Spinal cord (tissue), 10 donors: ENCODE results near the gene SPACDR. TPM values are rescaled to one million over a fixed set of nuclear protein-coding genes. Genes with fewer than 3 reads are reported as not detected.

Experiments
- DNase-seq, 6 donors: peaks; one replicate each; pipeline versions ENCODE4 v3.0.0 to v3.0.0-alpha.2; 2013 to 2015; ENCODE audit warnings: low spot score in 6 of 6, low read depth in 4 of 6
- H3K27ac ChIP-seq: one replicate; pipeline ENCODE4 v1.5.1; 2013; ENCODE audit warnings: low read depth, low read length, control low read depth
- H3K27me3 ChIP-seq: one replicate; pipeline ENCODE4 v1.6.1; 2013; ENCODE audit warnings: low read length; ENCODE audit not compliant: control insufficient read depth, insufficient read depth
- H3K36me3 ChIP-seq: one replicate; pipeline ENCODE4 v1.6.1; 2013; ENCODE audit warnings: low read length; ENCODE audit not compliant: control insufficient read depth, insufficient read depth
- H3K4me1 ChIP-seq: one replicate; pipeline ENCODE4 v1.6.1; 2013; ENCODE audit warnings: low read length; ENCODE audit not compliant: control insufficient read depth, insufficient read depth
- H3K4me3 ChIP-seq: one replicate; pipeline ENCODE4 v1.5.1; 2013; ENCODE audit warnings: low read depth, low read length, control low read depth
- H3K9me3 ChIP-seq: one replicate; pipeline ENCODE4 v1.6.1; 2013; ENCODE audit warnings: low read length; ENCODE audit not compliant: control insufficient read depth, insufficient read depth
- WGBS: methylation state at CpG from one replicate; pipeline ENCODE4 v1.1.5; 2013; ENCODE audit warnings: missing lambda C conversion rate; ENCODE audit not compliant: insufficient coverage; 5-methylcytosine and 5-hydroxymethylcytosine counted together
- polyA plus RNA-seq, 2 donors: library from polyadenylated mRNA; unstranded; fragments of 120-200 nt; gene quantifications; one replicate each; pipeline ENCODE4 v1.2.1, GENCODE V29; 2013; ENCODE audit not compliant: insufficient read length in 2 of 2
- total RNA-seq, 2 donors: library from RNA; depleted of rRNA in 1 of 2; stranded (reverse); fragments of 120-200 nt in 1 of 2; fragments of >200 nt in 1 of 2; gene quantifications; one replicate each; pipeline versions ENCODE4 v1.2.3 to v1.2.4, GENCODE V29; 2013 to 2014
- donor health status: healthy.

SPACDR gene
- total and polyA plus RNA-seq, 4 donors: 2.0 to 12.0 (median 4.3) TPM

DNA sequence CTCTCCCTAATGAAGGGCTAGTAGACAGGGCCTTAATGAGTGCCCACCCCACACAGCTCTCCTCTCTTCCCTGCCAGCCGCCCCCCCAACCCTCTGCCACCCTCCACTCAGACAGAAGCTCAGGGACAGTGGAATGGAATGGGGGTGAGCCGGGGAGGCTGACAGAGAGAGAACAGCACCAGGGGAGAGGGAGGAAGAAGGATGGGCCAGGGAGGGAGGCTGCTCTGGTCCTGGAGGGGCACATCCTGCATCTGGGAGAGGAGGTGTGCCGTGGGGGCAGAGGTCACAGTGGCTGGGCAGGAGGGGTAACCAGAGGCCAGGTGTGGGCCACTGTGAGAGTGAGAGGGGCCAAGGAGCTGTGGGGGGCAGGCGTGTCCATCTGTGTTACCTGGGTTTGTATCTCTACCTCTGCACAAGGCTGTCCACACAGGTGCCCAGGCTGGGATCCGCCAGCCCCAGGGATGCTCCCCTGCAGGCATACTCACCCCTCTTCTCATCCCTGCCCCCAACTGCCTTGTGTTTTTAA is 22.1 kb upstream of the SPACDR start:
- peaks cover 70% of the 10 kb centered on the region for H3K4me1 ChIP-seq
- no peak overlapping the region for H3K4me3 ChIP-seq
- no peak overlapping the region for H3K27ac ChIP-seq
- peaks cover 53% of the 10 kb centered on the region for H3K36me3 ChIP-seq
- 86% methylated on average over 3 of the region's 5 CpGs for WGBS
- no peaks in the 10 kb centered on the region for H3K9me3 ChIP-seq
- DNase-seq: no peak
- H3K27me3 ChIP-seq: no peaks in the 10 kb centered on the region

DNA sequence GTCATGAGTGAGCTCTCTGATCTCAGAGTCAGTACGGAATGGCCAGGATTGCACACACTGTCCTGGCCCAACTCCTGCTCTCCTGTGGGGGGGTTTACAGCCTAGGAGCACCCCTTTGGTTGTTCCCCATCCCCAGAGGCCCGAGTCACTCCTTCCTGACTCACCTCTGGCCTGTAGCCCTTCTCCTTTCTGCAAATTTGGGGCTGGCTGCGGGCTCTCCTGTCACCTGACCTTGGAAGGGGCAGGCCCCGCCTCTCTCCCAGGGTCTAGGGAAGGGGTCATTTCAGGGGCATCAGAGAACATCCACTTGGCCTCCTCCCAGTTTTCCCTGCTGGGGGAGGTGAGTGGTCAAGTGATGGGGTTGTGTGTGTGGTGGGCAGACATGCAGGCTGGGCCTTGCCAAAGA is 21.4 kb upstream of the SPACDR start:
- Histone ChIP-seq H3K27me3 (no peaks in the 10 kb centered on the region), H3K9me3 (no peaks in the 10 kb centered on the region), H3K36me3 (peaks cover 46% of the 10 kb centered on the region), H3K27ac (no peak overlapping the region), H3K4me3 (no peak overlapping the region), H3K4me1 (peaks cover 63% of the 10 kb centered on the region)
- WGBS: 71% methylated on average over 1 of the region's 4 CpGs
- no peak for DNase-seq

GRCh38 chr7:100484673-100485045 is 20.6 kb upstream of the SPACDR start:
- Histone ChIP-seq H3K9me3 (no peaks in the 10 kb centered on the region), H3K4me1 (peaks cover 56% of the 10 kb centered on the region), H3K27me3 (no peaks in the 10 kb centered on the region), H3K36me3 (peaks cover 43% of the 10 kb centered on the region), H3K27ac (no peak overlapping the region), H3K4me3 (peak overlapping the region; percentile 83)
- no peak for DNase-seq
- 61% methylated on average over 4 of the region's 6 CpGs for WGBS

- WGBS: 10% methylated on average over 20 of the region's 45 CpGs
- peak within 1 kb of the TSS; percentile 83 for H3K4me3 ChIP-seq
- peak within 1 kb of the TSS; percentile 79 for H3K27ac ChIP-seq
- no peaks in the 10 kb centered on the region for H3K27me3 ChIP-seq
- peak in 3 of 6 donors; percentile 72 to 95 (median 93) for DNase-seq
- H3K36me3 ChIP-seq: peaks cover 40% of the 10 kb centered on the region
- H3K9me3 ChIP-seq: no peaks in the 10 kb centered on the region
- peaks cover 56% of the 10 kb centered on the region for H3K4me1 ChIP-seq
These were observed 19.9 kb upstream of the SPACDR start, which contains the start of gene NYAP1 for GRCh38 chr7:100483722-100484672. Gene NYAP1 (plus strand): TSS chr7:100483927. CDS start chr7:100485312, 1,385 bp downstream.

- WGBS: under 1% methylated on average over 79 of the region's 79 CpGs
- peak in 2 of 6 donors; percentile 85 to 87 for DNase-seq
- Histone ChIP-seq H3K27ac (no peak overlapping the region), H3K27me3 (no peaks in the 10 kb centered on the region), H3K36me3 (peaks cover 36% of the 10 kb centered on the region), H3K4me3 (peak overlapping the region; percentile 52), H3K9me3 (no peaks in the 10 kb centered on the region), H3K4me1 (peaks cover 52% of the 10 kb centered on the region)
These were observed 19.1 kb upstream of the SPACDR start for GRCh38 chr7:100483090-100483721.

DNA sequence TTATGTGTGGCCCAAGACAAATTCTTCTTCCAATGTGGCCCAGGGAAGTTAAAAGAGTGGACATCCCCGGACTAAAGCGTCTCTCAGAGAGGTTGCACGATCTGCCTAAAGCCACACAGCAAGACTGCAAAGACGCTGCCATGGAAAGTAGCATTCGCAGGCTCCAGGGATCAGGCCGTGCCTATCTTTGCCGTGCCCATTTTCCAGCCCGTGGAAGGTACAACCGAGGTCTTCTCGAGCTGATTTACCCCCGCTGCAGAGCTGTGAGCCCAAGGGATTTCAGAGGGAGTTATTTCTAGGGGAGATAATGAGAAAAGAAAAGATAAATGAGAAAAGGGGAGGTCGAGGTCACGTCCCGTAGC is 18.6 kb upstream of the SPACDR start:
- no peaks in the 10 kb centered on the region for H3K27me3 ChIP-seq
- peaks cover 57% of the 10 kb centered on the region for H3K4me1 ChIP-seq
- no peak overlapping the region for H3K27ac ChIP-seq
- H3K36me3 ChIP-seq: peaks cover 31% of the 10 kb centered on the region
- 44% methylated on average over 14 of the region's 14 CpGs for WGBS
- H3K9me3 ChIP-seq: no peaks in the 10 kb centered on the region
- no peak for DNase-seq
- H3K4me3 ChIP-seq: peak overlapping the region; percentile 52

DNA sequence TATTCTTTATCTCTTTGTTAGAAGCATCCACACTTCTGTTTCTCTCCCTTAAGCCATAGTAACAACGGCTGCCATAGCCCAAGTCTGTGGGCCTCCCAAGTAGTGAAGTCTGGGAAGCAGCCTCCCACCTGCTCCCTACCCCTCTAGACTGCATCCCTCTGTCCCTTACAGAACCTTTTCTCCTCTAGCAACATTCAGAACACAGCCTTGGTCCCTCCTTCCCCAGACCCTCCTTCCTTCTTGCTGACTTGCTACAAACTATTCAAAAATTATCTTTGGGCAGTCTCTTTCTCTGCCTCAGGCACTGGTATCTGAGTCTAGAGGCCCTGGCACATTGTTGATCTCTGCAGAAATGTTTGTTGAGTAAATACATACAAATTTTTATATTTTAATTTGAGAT is 17.4 kb upstream of the SPACDR start:
- no peak for DNase-seq
- H3K27me3 ChIP-seq: no peaks in the 10 kb centered on the region
- no peaks in the 10 kb centered on the region for H3K9me3 ChIP-seq
- H3K27ac ChIP-seq: no peak overlapping the region
- WGBS: 75% methylated on average over 1 of the region's 1 CpG
- H3K36me3 ChIP-seq: peaks cover 30% of the 10 kb centered on the region
- H3K4me1 ChIP-seq: peaks cover 62% of the 10 kb centered on the region
- H3K4me3 ChIP-seq: no peak overlapping the region

DNA sequence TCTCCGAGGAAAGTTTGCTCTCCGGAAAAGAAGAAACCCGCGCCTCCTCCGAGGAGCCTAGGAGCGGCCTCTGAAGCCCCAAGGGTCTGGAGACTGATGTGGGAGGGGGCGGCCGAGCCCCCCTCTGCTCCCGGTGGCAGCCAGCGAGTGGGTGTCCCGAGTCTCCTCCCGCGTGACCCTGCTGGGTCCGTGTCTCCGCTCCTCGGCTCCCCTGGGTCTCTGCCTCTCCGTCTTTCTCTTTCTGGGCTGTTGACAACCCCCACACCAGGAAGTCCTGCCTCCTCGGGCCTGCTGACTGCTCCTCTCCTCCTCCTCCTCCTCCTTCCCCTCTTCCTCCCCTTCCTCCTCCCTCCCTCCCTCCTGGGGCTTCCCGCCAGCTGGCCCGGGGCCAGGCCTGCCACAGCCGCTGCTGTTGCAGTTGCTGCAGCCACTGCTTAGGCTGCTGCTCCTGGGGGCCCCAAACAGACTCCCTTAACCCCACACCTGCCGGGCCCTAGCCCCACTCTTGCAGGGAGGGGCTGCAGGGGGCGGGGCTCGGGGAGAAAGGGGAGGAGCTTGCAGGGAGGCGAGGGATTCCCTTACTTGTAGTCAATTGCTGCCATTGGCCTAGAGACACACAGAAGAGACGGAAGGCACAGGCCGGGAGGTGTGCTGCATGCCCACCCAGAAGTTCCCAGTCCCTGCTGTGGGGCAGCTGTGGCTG is 15.0 kb upstream of the SPACDR start, which contains the start of gene TSC22D4:
TSS of gene TSC22D4 (minus strand) at position 257 of the 703 bp plus-strand sequence. CDS start 1,176 bp downstream, outside the sequence.
- 0% methylated on average over 23 of the region's 27 CpGs for WGBS
- peak within 1 kb of the TSS; percentile 97 for H3K4me3 ChIP-seq
- peak within 1 kb of the TSS; percentile 87 for H3K27ac ChIP-seq
- peaks cover 34% of the 10 kb centered on the region for H3K36me3 ChIP-seq
- DNase-seq: peak in 5 of 6 donors; percentile 83 to 97 (median 88)
- no peaks in the 10 kb centered on the region for H3K27me3 ChIP-seq
- H3K4me1 ChIP-seq: peaks cover 59% of the 10 kb centered on the region
- H3K9me3 ChIP-seq: no peaks in the 10 kb centered on the region

DNA sequence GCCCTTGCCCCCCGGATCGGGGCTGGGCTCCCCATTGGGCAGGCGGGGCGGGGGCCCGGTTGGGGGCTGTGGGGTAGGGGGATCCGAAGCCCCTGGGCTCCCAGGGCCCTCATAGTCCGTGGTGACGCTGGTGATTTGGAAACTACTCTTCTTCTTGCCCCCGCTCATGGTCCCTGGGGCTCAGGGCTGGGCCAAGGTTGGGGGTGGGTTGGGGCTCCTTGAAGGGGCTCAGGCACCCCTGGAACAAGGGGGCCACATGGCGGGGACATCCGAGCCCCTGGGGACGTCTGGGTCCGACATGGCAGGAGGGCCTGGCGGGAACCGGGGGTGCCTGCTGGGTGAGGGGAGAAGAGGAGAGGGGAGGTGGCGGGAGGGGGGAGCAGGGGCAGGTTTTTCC is 13.8 kb upstream of the SPACDR start:
- H3K4me1 ChIP-seq: peaks cover 63% of the 10 kb centered on the region
- peaks cover 47% of the 10 kb centered on the region for H3K36me3 ChIP-seq
- 5% methylated on average over 14 of the region's 16 CpGs for WGBS
- H3K27ac ChIP-seq: peak overlapping the region; percentile 87
- peak overlapping the region; percentile 97 for H3K4me3 ChIP-seq
- no peaks in the 10 kb centered on the region for H3K27me3 ChIP-seq
- H3K9me3 ChIP-seq: no peaks in the 10 kb centered on the region
- DNase-seq: no peak
